Measurements from ENCODE around the gene OR5AU1.

Gene OR5AU1
- total RNA-seq: 0 to 0.67 (median 0) reads per million in 9 experiments

GRCh38 chr14:21155963-21156362 is at the start of gene OR5AU1:
OR5AU1 (minus strand) TSS chr14:21156063; CDS start chr14:21155872, 191 bp downstream.
- DNase-seq: no peak
- Mint-ChIP-seq H3K4me3 (no peak within 1 kb of the TSS), H3K27me3 (peaks cover 37 to 58% of the 10 kb centered on the region in 2 donors), H3K27ac (no peak within 1 kb of the TSS), H3K36me3 (ENCODE audit: insufficient read depth) (peaks cover 3% of the 10 kb centered on the region), H3K4me1 (ENCODE audit: low read depth in 2 of 2) (no peaks in the 10 kb centered on the region), H3K9me3 (no peaks in the 10 kb centered on the region)
- ATAC-seq (replicated peaks): no peak

GRCh38 chr14:21205026-21205677 is 49.3 kb upstream of the OR5AU1 start:
- Mint-ChIP-seq H3K27ac (no peak overlapping the region), H3K27me3 (no peaks in the 10 kb centered on the region), H3K4me1 (ENCODE audit: low read depth in 2 of 2) (peaks cover 9 to 27% of the 10 kb centered on the region in 2 donors), H3K4me3 (no peak overlapping the region), H3K9me3 (no peaks in the 10 kb centered on the region), H3K36me3 (ENCODE audit: insufficient read depth) (peaks cover 73% of the 10 kb centered on the region)
- DNase-seq (no peak), ATAC-seq (replicated peaks) (no peak)

DNA sequence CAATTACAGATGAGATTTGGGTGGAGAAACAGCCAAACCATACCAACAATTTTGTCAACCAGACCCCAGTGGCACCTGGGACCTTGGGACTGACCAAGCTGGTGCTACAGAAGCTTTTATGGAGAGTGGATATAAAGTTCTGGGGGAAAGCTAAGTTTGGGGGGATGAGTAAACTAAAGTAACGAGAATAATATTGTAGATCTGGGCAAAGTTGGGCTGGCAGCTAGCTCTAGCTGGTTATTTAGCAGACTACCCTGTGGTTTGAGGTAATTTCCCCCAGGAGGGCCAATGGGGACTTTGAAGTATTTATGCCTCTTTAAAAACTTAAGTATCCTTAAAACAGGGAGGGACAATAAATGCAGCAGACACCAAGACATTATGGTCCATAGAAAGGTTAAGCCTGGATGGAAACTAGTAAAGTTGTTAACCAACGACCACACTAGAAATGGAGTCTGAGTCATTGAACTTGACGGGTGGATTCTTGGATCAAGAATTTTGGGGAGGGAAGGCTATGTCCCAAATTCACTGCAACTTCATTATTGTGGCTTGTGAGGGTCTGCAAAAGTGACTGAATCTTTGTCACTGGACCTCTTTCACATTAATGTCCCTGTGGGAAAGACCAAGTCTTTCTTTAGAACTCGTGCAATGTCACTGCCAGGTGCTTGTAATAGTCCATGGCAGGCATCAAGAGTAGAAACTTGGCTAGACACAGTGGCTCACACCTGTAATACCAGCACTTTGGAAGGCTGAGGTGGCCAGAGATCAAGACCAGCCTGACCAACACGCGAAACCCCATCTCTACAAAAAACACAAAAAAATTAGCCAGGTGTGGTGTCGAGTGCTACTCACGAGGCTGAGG is 48.5 kb upstream of the OR5AU1 start:
- Mint-ChIP-seq H3K9me3 (no peaks in the 10 kb centered on the region), H3K4me3 (no peak overlapping the region), H3K27me3 (no peaks in the 10 kb centered on the region), H3K4me1 (ENCODE audit: low read depth in 2 of 2) (peaks cover 9 to 23% of the 10 kb centered on the region in 2 donors), H3K27ac (peak overlapping the region; percentile 3 to 87), H3K36me3 (ENCODE audit: insufficient read depth) (peaks cover 65% of the 10 kb centered on the region)
- DNase-seq: no peak
- ATAC-seq (replicated peaks): no peak

GRCh38 chr14:21203470-21204166 is 47.8 kb upstream of the OR5AU1 start:
- Mint-ChIP-seq H3K4me1 (ENCODE audit: low read depth in 2 of 2) (peaks cover 9 to 23% of the 10 kb centered on the region in 2 donors), H3K27ac (peak overlapping the region; percentile 6 to 87)
- no peak for ATAC-seq (replicated peaks)

DNA sequence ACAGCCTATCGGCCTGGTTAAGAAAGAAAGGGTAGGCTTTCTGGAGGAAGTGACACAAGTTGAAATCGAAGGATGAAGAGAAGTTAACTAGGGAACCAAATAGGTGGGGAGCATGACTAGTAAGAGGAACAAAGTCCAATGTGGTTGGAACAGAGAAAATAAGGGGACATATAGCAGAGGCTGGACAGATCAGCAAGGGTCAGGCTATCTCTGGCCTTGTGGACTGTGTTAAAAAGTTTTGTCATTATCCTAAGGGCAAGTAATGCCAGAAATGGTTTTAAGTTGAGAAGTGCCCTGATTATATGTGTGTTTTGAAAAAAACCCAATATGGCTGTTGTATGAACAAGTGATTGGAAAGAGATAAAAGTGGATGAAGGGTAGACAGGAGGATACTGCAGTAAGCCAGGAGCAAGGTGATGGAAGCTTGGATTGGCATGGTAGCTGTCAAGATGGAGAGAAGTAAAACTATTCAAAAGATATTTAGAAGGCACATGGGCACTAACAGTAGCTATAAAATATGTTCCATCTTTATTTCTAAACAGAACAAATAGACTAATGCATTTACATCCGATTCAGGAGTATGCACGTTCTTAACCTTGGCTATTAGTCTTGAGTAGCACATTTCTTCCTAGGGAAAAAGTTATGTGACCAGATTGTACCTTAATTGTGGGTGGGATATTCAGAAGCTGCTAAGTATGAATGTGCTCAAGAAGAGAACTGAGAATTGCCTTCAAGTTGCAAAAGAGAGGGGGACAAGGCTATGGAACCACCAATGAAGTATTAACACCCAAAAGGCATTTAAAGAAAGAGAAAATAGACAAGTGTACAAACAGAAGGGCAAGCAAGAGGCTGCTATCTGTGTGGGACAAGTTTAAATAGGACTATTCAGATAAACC is 46.8 kb upstream of the OR5AU1 start:
- H3K4me3 Mint-ChIP-seq: no peak overlapping the region
- peaks cover 54% of the 10 kb centered on the region for H3K36me3 Mint-ChIP-seq (ENCODE audit: insufficient read depth)
- no peaks in the 10 kb centered on the region for H3K9me3 Mint-ChIP-seq
- peak overlapping the region; percentile 6 to 87 for H3K27ac Mint-ChIP-seq
- ATAC-seq (replicated peaks) (no peak), DNase-seq (no peak)
- H3K27me3 Mint-ChIP-seq: no peaks in the 10 kb centered on the region
- peaks cover 10 to 23% of the 10 kb centered on the region in 2 donors for H3K4me1 Mint-ChIP-seq (ENCODE audit: low read depth in 2 of 2)

More at GRCh38 chr14:21203470-21204166, 47.8 kb upstream of the OR5AU1 start:
- no peaks in the 10 kb centered on the region for H3K9me3 Mint-ChIP-seq
- no peak overlapping the region for H3K4me3 Mint-ChIP-seq
- DNase-seq: no peak
- H3K27me3 Mint-ChIP-seq: no peaks in the 10 kb centered on the region
- peaks cover 58% of the 10 kb centered on the region for H3K36me3 Mint-ChIP-seq (ENCODE audit: insufficient read depth)

- Mint-ChIP-seq H3K9me3 (no peaks in the 10 kb centered on the region), H3K4me3 (no peak overlapping the region), H3K4me1 (ENCODE audit: low read depth in 2 of 2) (peaks cover 8 to 22% of the 10 kb centered on the region in 2 donors), H3K36me3 (ENCODE audit: insufficient read depth) (peaks cover 48% of the 10 kb centered on the region), H3K27me3 (no peaks in the 10 kb centered on the region), H3K27ac (no peak overlapping the region)
- ATAC-seq (replicated peaks) (no peak), DNase-seq (no peak)
These were observed 46.0 kb upstream of the OR5AU1 start for GRCh38 chr14:21201732-21202462.

GRCh38 chr14:21200752-21201461 is 45.0 kb upstream of the OR5AU1 start:
- H3K27ac Mint-ChIP-seq: no peak overlapping the region
- H3K4me1 Mint-ChIP-seq (ENCODE audit: low read depth in 2 of 2): peaks cover 6 to 19% of the 10 kb centered on the region in 2 donors
- no peaks in the 10 kb centered on the region for H3K9me3 Mint-ChIP-seq
- ATAC-seq (replicated peaks) (no peak), DNase-seq (no peak)
- H3K4me3 Mint-ChIP-seq: no peak overlapping the region
- peaks cover 39% of the 10 kb centered on the region for H3K36me3 Mint-ChIP-seq (ENCODE audit: insufficient read depth)
- no peaks in the 10 kb centered on the region for H3K27me3 Mint-ChIP-seq

DNA sequence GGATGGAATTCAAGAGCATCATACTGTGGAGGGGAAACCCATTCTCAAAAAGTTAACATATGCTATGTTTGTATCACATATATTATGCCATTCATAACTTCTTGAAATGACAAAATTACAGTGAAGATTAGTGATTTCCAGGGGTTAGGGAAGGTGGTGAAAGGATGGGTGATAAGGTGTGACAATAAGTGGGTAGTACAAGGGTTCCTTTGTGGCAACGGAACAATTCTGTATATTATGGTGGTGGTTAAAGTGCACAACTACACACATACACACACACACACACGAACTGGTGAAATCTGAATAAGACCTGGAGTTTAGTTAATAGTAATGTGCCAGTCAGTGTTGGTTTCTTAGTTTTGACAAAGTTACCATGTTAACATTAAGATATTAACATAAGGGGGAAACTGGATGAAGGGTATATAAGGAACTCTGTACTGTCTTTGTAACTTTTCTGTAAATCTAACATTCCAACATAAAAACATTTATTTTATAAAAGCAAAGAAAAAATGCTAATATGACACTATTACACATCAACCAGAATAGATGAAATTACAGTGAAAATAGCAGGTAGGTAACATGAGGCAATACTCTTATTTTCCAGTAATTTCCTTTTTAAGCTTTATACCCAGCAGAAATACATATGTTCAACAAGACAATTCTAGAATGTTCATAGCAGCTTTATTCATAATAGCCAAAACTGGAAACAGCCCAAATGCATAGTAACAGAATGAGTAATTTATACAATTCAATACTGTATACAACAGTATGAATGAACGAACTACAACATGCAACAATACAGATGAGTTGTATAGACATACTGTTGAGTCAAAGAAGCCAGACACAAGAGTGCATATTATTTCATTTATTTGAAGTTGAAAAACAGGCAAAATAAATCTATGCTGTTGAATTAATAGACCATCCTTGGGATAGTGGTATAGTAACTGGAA is 44.0 kb upstream of the OR5AU1 start:
- H3K27ac Mint-ChIP-seq: peak overlapping the region in 1 of 2 donors; percentile 80
- no peaks in the 10 kb centered on the region for H3K9me3 Mint-ChIP-seq
- no peak overlapping the region for H3K4me3 Mint-ChIP-seq
- H3K4me1 Mint-ChIP-seq (ENCODE audit: low read depth in 2 of 2): peaks cover 6 to 19% of the 10 kb centered on the region in 2 donors
- ATAC-seq (replicated peaks) (peak; percentile 40), DNase-seq (no peak)
- peaks cover 31% of the 10 kb centered on the region for H3K36me3 Mint-ChIP-seq (ENCODE audit: insufficient read depth)
- no peaks in the 10 kb centered on the region for H3K27me3 Mint-ChIP-seq

GRCh38 chr14:21197418-21198205 is 41.7 kb upstream of the OR5AU1 start:
- ATAC-seq (replicated peaks) (no peak), DNase-seq (no peak)
- H3K9me3 Mint-ChIP-seq: no peaks in the 10 kb centered on the region
- peaks cover 2 to 11% of the 10 kb centered on the region in 2 donors for H3K4me1 Mint-ChIP-seq (ENCODE audit: low read depth in 2 of 2)
- H3K27ac Mint-ChIP-seq: peak overlapping the region; percentile 47 to 77
- H3K4me3 Mint-ChIP-seq: no peak overlapping the region
- H3K27me3 Mint-ChIP-seq: no peaks in the 10 kb centered on the region
- peaks cover 20% of the 10 kb centered on the region for H3K36me3 Mint-ChIP-seq (ENCODE audit: insufficient read depth)

- peak overlapping the region in 1 of 2 donors; percentile 18 for H3K4me3 Mint-ChIP-seq
- H3K9me3 Mint-ChIP-seq: no peaks in the 10 kb centered on the region
- ATAC-seq (replicated peaks) (no peak), DNase-seq (no peak)
- H3K4me1 Mint-ChIP-seq (ENCODE audit: low read depth in 2 of 2): peaks cover 12 to 15% of the 10 kb centered on the region in 2 donors
- peaks cover 8% of the 10 kb centered on the region for H3K36me3 Mint-ChIP-seq (ENCODE audit: insufficient read depth)
- peak overlapping the region in 1 of 2 donors; percentile 82 for H3K27ac Mint-ChIP-seq
- H3K27me3 Mint-ChIP-seq: no peaks in the 10 kb centered on the region
These were observed 38.7 kb upstream of the OR5AU1 start for GRCh38 chr14:21194597-21194996.
